Measurements from ENCODE around the gene MAP2K5.

MAP2K5 gene

GRCh38 chr15:67521783-67522568 lies 20.5 kb upstream of the MAP2K5 start:
- DNase-seq, result peak; percentile 33

- DNase-seq, result no peak
Observed at GRCh38 chr15:67523330-67523729, 19.2 kb upstream of the MAP2K5 start.

GRCh38 chr15:67524235-67524634 lies 18.3 kb upstream of the MAP2K5 start:
- DNase-seq, result no peak

GRCh38 chr15:67528513-67528912 lies 14.0 kb upstream of the MAP2K5 start:
- no peak for DNase-seq

GRCh38 chr15:67531379-67531914 lies 11.1 kb upstream of the MAP2K5 start:
- DNase-seq, result peak; percentile 25

- DNase-seq, result no peak
Observed at GRCh38 chr15:67533873-67534272, 8.6 kb upstream of the MAP2K5 start.

- no peak for DNase-seq
Observed at GRCh38 chr15:67534360-67534759, 8.1 kb upstream of the MAP2K5 start.

GRCh38 chr15:67537771-67538170 lies 4.7 kb upstream of the MAP2K5 start:
- no peak for DNase-seq

GRCh38 chr15:67543348-67543718 lies 830 bp downstream of the MAP2K5 start:
- DNase-seq, result peak; percentile 18

GRCh38 chr15:67544475-67544874 lies 2.0 kb downstream of the MAP2K5 start:
- no peak for DNase-seq

- no peak for DNase-seq
Observed at GRCh38 chr15:67545864-67546263, 3.4 kb downstream of the MAP2K5 start.

- no peak for DNase-seq
Observed at GRCh38 chr15:67547064-67547463, 4.6 kb downstream of the MAP2K5 start.

GRCh38 chr15:67547836-67548235 lies 5.3 kb downstream of the MAP2K5 start:
- no peak for DNase-seq

GRCh38 chr15:67548236-67548852 lies 5.8 kb downstream of the MAP2K5 start:
- DNase-seq, result no peak

GRCh38 chr15:67548862-67549651 lies 6.6 kb downstream of the MAP2K5 start:
- peak; percentile 22 for DNase-seq

GRCh38 chr15:67549736-67550135 lies 7.2 kb downstream of the MAP2K5 start:
- no peak for DNase-seq

- DNase-seq, result no peak
Observed at GRCh38 chr15:67550522-67550921, 8.0 kb downstream of the MAP2K5 start.

GRCh38 chr15:67551207-67551743 lies 8.8 kb downstream of the MAP2K5 start:
- no peak for DNase-seq

- DNase-seq, result no peak
Observed at GRCh38 chr15:67554580-67554979, 12.1 kb downstream of the MAP2K5 start.

- peak; percentile 35 for DNase-seq
Observed at GRCh38 chr15:67556976-67557570, 14.6 kb downstream of the MAP2K5 start.

GRCh38 chr15:67558502-67558901 lies 16.0 kb downstream of the MAP2K5 start:
- no peak for DNase-seq

- no peak for DNase-seq
Observed at GRCh38 chr15:67559158-67559557, 16.7 kb downstream of the MAP2K5 start.

GRCh38 chr15:67559576-67559975 lies 17.1 kb downstream of the MAP2K5 start:
- DNase-seq, result no peak

Measured in hematopoietic multipotent progenitor cell treated with erythropoietin and hydrocortisone succinate and interleukin-3 and kit ligand, for 6 days (in vitro differentiated cells).